IPS DF 6.9 (cell line): ENCODE measurements around the gene VSIG2.

Source experiments
- DNase-seq: peaks from one replicate; pipeline ENCODE4 v3.0.0-alpha.2; 2013; ENCODE audit warnings: low read depth, low spot score
- H3K27ac ChIP-seq: one replicate; pipeline ENCODE4 v1.5.1; 2013; ENCODE audit warnings: low read length, control low read depth
- H3K27me3 ChIP-seq: 2 replicates; pipeline ENCODE4 v1.6.1; 2013; ENCODE audit warnings: mild to moderate bottlenecking, low read length; ENCODE audit not compliant: control insufficient read depth, insufficient read depth
- H3K36me3 ChIP-seq: 2 replicates; pipeline ENCODE4 v1.6.1; 2013; ENCODE audit warnings: low read length; ENCODE audit not compliant: control insufficient read depth, insufficient read depth
- H3K4me1 ChIP-seq: 2 replicates; pipeline ENCODE4 v1.6.1; 2013; ENCODE audit warnings: low read length; ENCODE audit not compliant: control insufficient read depth, insufficient read depth
- H3K4me3 ChIP-seq: 2 replicates; pipeline ENCODE4 v1.5.1; 2013; ENCODE audit warnings: mild to moderate bottlenecking, low read length
- H3K9me3 ChIP-seq: 2 replicates; pipeline ENCODE4 v1.6.1; 2013; ENCODE audit warnings: low read length, inconsistent platforms; ENCODE audit not compliant: control insufficient read depth, insufficient read depth
- WGBS: extraction: QIAGEN DNeasy Blood & Tissue Kit; methylation state at CpG from one replicate; pipeline ENCODE4 v1.1.7; 2013; ENCODE audit warnings: mixed read lengths, missing lambda C conversion rate; ENCODE audit not compliant: insufficient read length, insufficient coverage; 5-methylcytosine and 5-hydroxymethylcytosine counted together

Gene VSIG2

DNA sequence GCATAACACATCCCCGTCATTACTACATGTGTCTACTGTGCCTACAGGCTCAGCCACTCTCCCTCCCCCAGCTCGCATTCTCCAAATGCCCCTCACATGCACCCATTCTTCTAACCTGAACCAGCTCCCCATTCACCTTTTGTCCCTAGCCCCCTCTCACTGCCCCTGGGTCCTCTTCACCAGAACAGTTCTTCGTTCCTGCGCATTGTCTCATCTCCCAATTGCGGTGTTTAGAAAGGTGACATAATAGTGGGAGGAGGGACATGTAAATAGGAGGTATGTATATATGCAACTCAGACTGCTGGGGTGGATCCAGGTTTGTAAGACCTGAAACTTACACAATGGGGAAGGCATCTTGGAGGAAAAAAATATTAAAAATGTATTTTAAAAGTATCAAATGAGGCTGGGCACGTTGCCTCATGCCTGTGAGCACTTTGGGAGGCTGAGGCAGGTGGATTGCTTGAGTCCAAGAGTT lies 4.7 kb upstream of the VSIG2 start:
- Histone ChIP-seq H3K27me3 (peaks cover 90% of the 10 kb centered on the region), H3K4me1 (peaks cover 15% of the 10 kb centered on the region), H3K9me3 (no peaks in the 10 kb centered on the region), H3K4me3 (no peak overlapping the region), H3K36me3 (no peaks in the 10 kb centered on the region), H3K27ac (no peak overlapping the region)
- DNase-seq: no peak
- no CpG with 5 or more reads among the region's 6 CpGs for WGBS

DNA sequence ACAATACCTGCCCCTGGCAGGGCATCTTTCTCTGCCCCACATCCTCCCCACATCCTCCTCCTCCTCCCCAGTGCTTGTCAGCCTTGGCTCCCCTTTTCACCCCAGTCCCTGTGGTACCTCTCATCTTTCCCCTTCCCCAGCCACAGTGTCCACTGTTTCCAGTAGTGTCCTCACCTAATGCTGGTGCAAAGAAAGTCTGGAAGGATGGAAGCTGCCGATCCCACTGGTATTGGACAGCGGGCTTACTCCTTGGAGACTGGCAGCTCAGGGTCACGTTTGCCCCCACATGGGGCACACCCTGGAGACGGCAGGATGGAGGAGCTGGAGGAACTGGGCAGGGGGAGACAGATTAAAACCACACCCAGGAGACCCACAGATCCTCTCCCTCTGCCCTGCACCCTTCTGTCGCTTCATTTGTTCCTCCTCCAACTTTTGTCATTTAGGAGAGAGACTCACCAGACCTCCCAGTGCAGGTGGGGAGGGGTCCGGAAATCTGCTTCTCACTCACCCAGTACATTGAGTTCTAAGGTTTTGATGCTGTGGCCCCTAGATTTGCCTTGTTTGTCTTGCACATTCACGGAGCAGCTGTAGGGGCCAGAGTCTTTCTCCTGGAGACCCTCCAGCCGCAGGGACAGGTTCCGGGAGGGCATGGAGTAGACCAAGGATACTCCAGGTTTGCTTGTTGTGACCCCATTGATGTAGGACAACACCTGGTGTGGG lies 4.1 kb upstream of the VSIG2 start:
- Histone ChIP-seq H3K4me3 (no peak overlapping the region), H3K27ac (no peak overlapping the region), H3K36me3 (no peaks in the 10 kb centered on the region), H3K4me1 (peaks cover 13% of the 10 kb centered on the region), H3K9me3 (no peaks in the 10 kb centered on the region), H3K27me3 (peaks cover 90% of the 10 kb centered on the region)
- no peak for DNase-seq
- WGBS: no CpG with 5 or more reads among the region's 9 CpGs

DNA sequence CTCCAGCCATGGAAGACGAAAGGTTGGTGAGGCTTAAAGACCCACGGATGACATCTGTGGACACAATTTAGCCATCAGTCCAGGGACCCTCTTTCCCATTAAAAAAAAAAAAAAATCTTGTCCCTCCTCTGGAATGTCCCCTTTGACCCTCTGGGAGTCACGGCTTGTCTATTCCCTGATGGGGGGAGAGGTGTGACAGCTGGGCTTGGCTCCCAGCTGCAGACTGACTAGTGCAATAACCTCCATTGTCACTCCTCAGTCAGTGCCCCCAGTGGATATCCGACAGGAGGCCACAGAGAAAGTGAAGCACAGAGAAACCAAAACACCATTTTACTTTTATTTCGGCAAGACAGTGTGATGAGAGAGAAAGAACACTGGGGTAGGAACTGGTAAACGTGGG lies 2.7 kb upstream of the VSIG2 start:
- Histone ChIP-seq H3K4me1 (peaks cover 9% of the 10 kb centered on the region), H3K27me3 (peaks cover 90% of the 10 kb centered on the region), H3K36me3 (no peaks in the 10 kb centered on the region), H3K4me3 (no peak overlapping the region), H3K9me3 (no peaks in the 10 kb centered on the region), H3K27ac (no peak overlapping the region)
- no peak for DNase-seq
- no CpG with 5 or more reads among the region's 6 CpGs for WGBS

DNA sequence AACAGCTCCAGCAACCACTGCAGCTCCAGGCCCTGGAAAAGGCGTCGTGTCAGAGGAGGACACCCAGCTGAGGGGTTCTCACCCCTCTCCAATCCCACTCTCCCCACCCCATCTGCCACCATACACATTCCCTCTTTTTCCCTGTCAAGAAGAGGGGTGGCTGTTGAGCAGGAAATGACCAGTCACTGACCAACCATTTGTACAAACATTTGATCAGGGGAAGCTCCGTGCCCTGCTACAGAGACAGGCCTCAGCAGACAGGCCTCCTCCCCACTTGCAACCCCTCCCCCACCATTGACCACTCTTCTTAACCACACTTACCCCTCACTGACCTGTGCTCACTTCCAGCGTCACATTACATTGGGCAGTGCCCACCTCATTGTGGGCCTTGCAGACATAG lies 2.3 kb upstream of the VSIG2 start:
- peaks cover 90% of the 10 kb centered on the region for H3K27me3 ChIP-seq

DNA sequence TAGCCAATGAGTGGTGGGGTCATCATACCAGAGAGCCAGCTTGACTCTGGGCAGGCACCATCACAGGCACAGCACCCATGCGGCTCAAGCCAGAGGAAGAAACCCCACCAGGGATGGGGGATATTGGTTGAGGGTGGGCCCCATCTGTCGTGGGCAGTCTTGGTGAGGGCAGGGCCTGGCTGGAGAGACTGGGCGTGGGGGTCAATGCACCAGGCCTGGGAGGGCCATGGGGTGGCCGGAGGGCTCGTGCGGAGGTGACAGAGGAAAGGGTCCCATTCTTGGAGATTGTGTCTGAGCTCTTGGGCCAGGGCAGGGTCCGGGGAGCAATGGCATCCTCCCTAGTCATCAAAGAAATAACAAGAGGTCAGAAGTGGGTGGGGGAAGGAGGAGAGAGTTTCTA lies 1.6 kb upstream of the VSIG2 start:
- H3K4me3 ChIP-seq: no peak overlapping the region
- no peak for DNase-seq
- H3K27ac ChIP-seq: no peak overlapping the region
- no peaks in the 10 kb centered on the region for H3K9me3 ChIP-seq
- peaks cover 90% of the 10 kb centered on the region for H3K27me3 ChIP-seq
- peaks cover 8% of the 10 kb centered on the region for H3K4me1 ChIP-seq
- H3K36me3 ChIP-seq: no peaks in the 10 kb centered on the region
- WGBS: no CpG with 5 or more reads among the region's 7 CpGs

More for the DNA sequence above, 2.3 kb upstream of the VSIG2 start:
- DNase-seq: no peak
- WGBS: no CpG with 5 or more reads among the region's 4 CpGs
- Histone ChIP-seq H3K27ac (no peak overlapping the region), H3K9me3 (no peaks in the 10 kb centered on the region), H3K4me1 (peaks cover 9% of the 10 kb centered on the region), H3K4me3 (no peak overlapping the region), H3K36me3 (no peaks in the 10 kb centered on the region)

DNA sequence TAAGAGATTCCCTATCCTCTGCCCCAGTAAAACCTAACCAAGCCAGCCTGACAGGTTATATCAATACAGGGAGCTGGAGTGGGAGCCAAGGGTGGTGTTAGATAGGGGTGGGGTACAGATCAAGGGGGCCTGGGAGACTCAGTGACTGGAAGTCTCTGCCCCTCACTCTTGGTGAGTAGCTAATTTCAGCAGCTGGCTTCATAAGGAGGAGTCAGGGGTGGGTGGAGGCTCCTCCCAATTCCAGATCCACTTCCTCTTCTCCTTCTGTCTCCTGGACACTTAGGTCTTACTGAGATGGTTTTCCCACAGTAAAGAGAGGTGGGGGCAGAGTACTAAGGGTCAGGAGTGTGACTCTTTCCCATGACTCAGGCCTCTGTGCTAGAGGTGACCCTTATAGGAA lies 1.1 kb upstream of the VSIG2 start:
- peaks cover 8% of the 10 kb centered on the region for H3K4me1 ChIP-seq
- no peak overlapping the region for H3K4me3 ChIP-seq
- H3K27ac ChIP-seq: no peak overlapping the region
- H3K36me3 ChIP-seq: no peaks in the 10 kb centered on the region
- DNase-seq: no peak
- H3K9me3 ChIP-seq: no peaks in the 10 kb centered on the region
- peaks cover 92% of the 10 kb centered on the region for H3K27me3 ChIP-seq

DNA sequence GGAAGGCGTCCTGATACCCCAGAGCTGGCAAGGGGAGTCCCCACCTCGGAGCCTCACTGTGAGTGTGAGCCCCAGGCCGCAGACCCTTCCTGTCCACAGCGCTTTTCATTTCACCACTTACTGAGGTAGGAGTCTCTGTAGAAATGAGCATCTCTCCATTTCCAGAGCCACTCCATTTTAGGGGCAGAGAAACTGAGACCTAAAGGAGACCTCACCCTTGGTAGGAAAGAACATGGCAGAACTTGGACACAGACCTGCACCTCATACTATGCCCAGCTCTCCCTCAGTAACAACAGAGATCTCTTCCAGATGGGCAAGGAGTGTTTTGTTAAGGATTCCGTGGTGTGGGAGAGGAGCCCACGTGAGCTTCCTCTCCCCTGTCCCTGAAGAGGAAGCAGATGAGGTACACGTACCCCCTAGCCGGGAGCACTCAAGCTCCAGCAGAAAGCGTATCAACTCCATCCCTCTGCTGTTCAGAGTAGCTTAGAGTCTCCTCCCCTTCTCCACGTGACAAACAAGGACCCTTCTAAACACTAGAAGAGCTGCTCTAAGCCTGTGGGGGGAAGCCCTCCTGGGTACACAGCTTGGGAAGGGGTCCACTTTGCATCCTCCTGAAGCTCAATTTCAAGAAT lies 532 bp upstream of the VSIG2 start:
- Histone ChIP-seq H3K4me3 (no peak overlapping the region; the same call in 1 of the 2 replicates), H3K27me3 (peaks cover 94% of the 10 kb centered on the region)
- no peak for DNase-seq

DNA sequence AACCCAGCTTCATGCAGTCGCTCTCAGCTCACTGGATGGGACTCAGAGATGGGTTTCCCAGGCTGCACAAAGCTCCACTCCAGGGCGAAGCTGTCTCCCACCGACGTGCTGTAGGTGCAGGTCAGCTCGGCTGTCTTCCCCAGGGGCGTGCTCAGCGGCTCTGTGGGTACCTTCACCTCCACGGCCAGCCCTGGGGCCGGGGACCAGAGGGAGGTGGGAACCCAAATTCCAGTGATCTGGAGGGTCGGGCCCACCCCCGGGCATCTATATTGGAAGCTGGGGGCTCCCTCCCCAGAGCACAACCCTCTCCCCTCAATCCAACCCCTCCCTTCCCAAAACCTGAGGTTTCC lies 689 bp downstream of the VSIG2 start:
- no peak overlapping the region for H3K27ac ChIP-seq
- H3K4me3 ChIP-seq: no peak overlapping the region
- H3K36me3 ChIP-seq: no peaks in the 10 kb centered on the region
- H3K4me1 ChIP-seq: peaks cover 11% of the 10 kb centered on the region
- no CpG with 5 or more reads among the region's 11 CpGs for WGBS
- no peaks in the 10 kb centered on the region for H3K9me3 ChIP-seq
- H3K27me3 ChIP-seq: peaks cover 88% of the 10 kb centered on the region
- no peak for DNase-seq

More for the DNA sequence above, 532 bp upstream of the VSIG2 start:
- no peaks in the 10 kb centered on the region for H3K9me3 ChIP-seq
- WGBS: no CpG with 5 or more reads among the region's 10 CpGs
- H3K27ac ChIP-seq: no peak overlapping the region
- H3K4me1 ChIP-seq: peaks cover 9% of the 10 kb centered on the region
- no peaks in the 10 kb centered on the region for H3K36me3 ChIP-seq

DNA sequence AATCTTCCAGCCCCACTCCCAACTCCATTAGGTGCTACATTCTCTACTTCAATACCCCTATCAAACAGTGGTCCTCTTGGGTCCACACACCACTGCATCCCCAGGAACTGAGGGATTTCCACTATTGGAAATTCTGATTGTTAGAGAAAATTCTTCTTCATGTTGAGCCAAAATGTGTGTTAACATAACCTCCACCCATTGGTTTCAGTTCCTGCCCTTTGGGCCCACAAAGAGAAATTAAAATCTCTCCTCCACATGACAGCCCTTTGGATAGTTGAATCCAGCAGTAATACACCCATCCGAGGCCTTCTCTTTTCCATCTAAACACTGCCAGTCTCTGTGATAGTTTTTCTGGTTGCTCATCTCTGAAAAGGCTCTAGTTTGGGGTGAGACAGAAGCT lies 2.1 kb downstream of the VSIG2 start:
- no peak for DNase-seq
- WGBS: no CpG with 5 or more reads among the region's 1 CpG
- Histone ChIP-seq H3K4me1 (peaks cover 13% of the 10 kb centered on the region), H3K4me3 (no peak overlapping the region), H3K27me3 (peaks cover 93% of the 10 kb centered on the region), H3K27ac (no peak overlapping the region), H3K36me3 (no peaks in the 10 kb centered on the region), H3K9me3 (no peaks in the 10 kb centered on the region)

DNA sequence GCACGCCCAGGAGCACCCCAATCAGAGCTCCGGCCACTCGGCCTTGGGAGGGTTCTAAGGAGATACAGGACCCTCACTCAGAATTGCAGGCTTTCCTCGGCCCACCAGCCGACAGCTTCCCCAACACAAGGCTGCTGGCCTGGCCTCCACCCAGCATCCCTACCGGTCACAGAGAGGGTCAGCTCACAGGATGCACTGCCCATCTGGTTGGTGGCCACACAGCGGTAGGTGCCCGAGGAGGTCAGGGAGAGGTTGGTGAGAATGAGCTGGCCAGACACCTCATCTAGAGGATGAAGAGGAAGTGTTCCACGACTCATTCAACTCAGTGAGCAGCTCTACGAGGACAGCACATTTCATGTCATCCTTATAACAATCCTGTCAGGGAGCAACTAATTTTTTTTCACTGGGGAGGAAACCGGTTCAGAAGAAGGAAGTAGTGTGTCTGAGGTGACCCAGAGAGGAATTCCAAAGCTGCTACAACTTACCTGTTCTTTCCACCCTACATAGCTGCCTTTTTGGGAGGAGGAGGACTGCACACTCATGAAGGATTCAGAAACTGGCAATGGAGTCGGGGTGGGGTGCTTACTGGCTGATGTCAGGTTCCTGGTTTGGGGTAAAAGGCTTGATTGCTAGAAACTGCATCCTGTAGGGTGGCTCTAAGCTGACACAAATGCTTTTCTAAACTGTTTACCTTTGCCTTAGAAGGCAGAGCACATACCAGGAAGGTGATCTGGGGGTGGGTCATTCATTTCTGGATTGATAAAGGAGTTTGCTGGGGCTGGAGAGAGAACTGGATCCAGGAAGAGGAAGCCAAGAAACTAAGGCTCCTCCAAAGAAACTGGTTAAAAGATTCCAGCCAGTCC lies 3.3 kb downstream of the VSIG2 start:
- no peak for DNase-seq
- peaks cover 13% of the 10 kb centered on the region for H3K4me1 ChIP-seq
- H3K27ac ChIP-seq: no peak overlapping the region
- peaks cover 93% of the 10 kb centered on the region for H3K27me3 ChIP-seq
- no CpG with 5 or more reads among the region's 12 CpGs for WGBS
- H3K36me3 ChIP-seq: no peaks in the 10 kb centered on the region
- no peaks in the 10 kb centered on the region for H3K9me3 ChIP-seq
- H3K4me3 ChIP-seq: no peak overlapping the region
